HepG2 (cell line): ENCODE data around the gene XCL2. TPM values are rescaled to one million over a fixed set of nuclear protein-coding genes. Genes with fewer than 3 reads are reported as not detected.
A peak's percentile ranks its signal among the peaks of the same experiment; 100 is the strongest.

Experiments
- AGO2 ChIP-seq: fragments of 200-400 bp; formaldehyde crosslinking; optimal IDR thresholded peaks from 2 replicates; pipeline ENCODE3; 2017; ENCODE audit warnings: mild to moderate bottlenecking, low read depth, low read length, moderate library complexity
- CCDC6 ChIP-seq: sonication (generic); formaldehyde crosslinking; IDR thresholded peaks from 2 replicates; pipeline ENCODE4 v1.8.1; 2022; ENCODE audit warnings: mild to moderate bottlenecking, missing genetic modification reagents, moderate library complexity
- FIP1L1 ChIP-seq: fragments of 200-400 bp; formaldehyde crosslinking; IDR thresholded peaks from 2 replicates; pipeline ENCODE4 v1.6.1; 2018; ENCODE audit warnings: low read depth, mild to moderate bottlenecking, low read length, moderate library complexity, borderline replicate concordance; ENCODE audit not compliant: insufficient read depth
- FOXA3 ChIP-seq: IDR thresholded peaks from 2 replicates; pipeline ENCODE4 v1.6.1; 2016; ENCODE audit warnings: missing genetic modification reagents, missing compliant biosample characterization
- HHEX ChIP-seq: IDR thresholded peaks from 2 replicates; pipeline ENCODE4 v1.6.1; 2016; ENCODE audit warnings: control low read depth
- ISL2 ChIP-seq: sonication (generic); formaldehyde crosslinking; IDR thresholded peaks from 2 replicates; pipeline ENCODE4 v1.5.0; 2020; ENCODE audit warnings: missing genetic modification reagents
- LCORL ChIP-seq, 2 experiments: fragments of 450-650 bp in 1 of 2; sonication (generic) in 1 of 2; formaldehyde crosslinking in 1 of 2; IDR thresholded peaks; 2 replicates each; pipeline versions ENCODE4 v1.5.0 to v1.6.1; 2017 to 2020; ENCODE audit warnings: antibody characterized with exemption in 1 of 2, missing genetic modification reagents in 1 of 2
- MTF1 ChIP-seq: sonication (generic); formaldehyde crosslinking; IDR thresholded peaks from 2 replicates; pipeline ENCODE4 v1.5.0; 2020; ENCODE audit warnings: missing genetic modification reagents
- NFE2L1 ChIP-seq: sonication (generic); formaldehyde crosslinking; IDR thresholded peaks from 2 replicates; pipeline ENCODE4 v1.4.0; 2020; ENCODE audit warnings: missing genetic modification reagents, mild to moderate bottlenecking, borderline replicate concordance
- PRMT3 ChIP-seq: sonication (generic); formaldehyde crosslinking; IDR thresholded peaks from 2 replicates; pipeline ENCODE4 v1.8.1; 2022; ENCODE audit warnings: low read depth, mild to moderate bottlenecking, moderate library complexity, missing genetic modification reagents, borderline replicate concordance
- PRPF4 ChIP-seq: fragments of 200-400 bp; formaldehyde crosslinking; IDR thresholded peaks from 2 replicates; pipeline ENCODE4 v1.6.1; 2016; ENCODE audit warnings: low read length, low read depth; ENCODE audit not compliant: poor library complexity, severe bottlenecking
- TCF7 ChIP-seq: sonication (generic); IDR thresholded peaks from 2 replicates; pipeline ENCODE4 v1.6.1; 2016; ENCODE audit warnings: antibody characterized with exemption, low read depth
- THYN1 ChIP-seq: sonication (generic); formaldehyde crosslinking; IDR thresholded peaks from 2 replicates; pipeline ENCODE4 v1.8.1; 2023; ENCODE audit warnings: low read depth, mild to moderate bottlenecking, moderate library complexity, missing genetic modification reagents, borderline replicate concordance
- ZBTB7A ChIP-seq: sonication (generic); formaldehyde crosslinking; IDR thresholded peaks from 2 replicates; pipeline ENCODE4 v1.8.0; 2022; ENCODE audit warnings: mild to moderate bottlenecking, missing genetic modification reagents
- ZC3H13 ChIP-seq: sonication (generic); formaldehyde crosslinking; IDR thresholded peaks from 2 replicates; pipeline ENCODE4 v1.8.1; 2023; ENCODE audit warnings: mild to moderate bottlenecking, missing genetic modification reagents, moderate library complexity
- ZFP1 ChIP-seq: IDR thresholded peaks from 2 replicates; pipeline ENCODE4 v1.6.1; 2016
- ZNF17 ChIP-seq: sonication (generic); formaldehyde crosslinking; IDR thresholded peaks from 2 replicates; pipeline ENCODE4 v1.5.0; 2020; ENCODE audit warnings: mild to moderate bottlenecking, missing genetic modification reagents
- ZNF263 ChIP-seq: sonication (generic); formaldehyde crosslinking; IDR thresholded peaks from 2 replicates; pipeline ENCODE4 v1.4.0; 2020; ENCODE audit warnings: missing genetic modification reagents
- ZNF496 ChIP-seq: sonication (generic); formaldehyde crosslinking; IDR thresholded peaks from 2 replicates; pipeline ENCODE4 v1.8.1; 2023; ENCODE audit warnings: mild to moderate bottlenecking, moderate library complexity, missing genetic modification reagents; ENCODE audit not compliant: insufficient replicate concordance
- ZNF550 ChIP-seq: sonication (generic); formaldehyde crosslinking; IDR thresholded peaks from 2 replicates; pipeline ENCODE4 v1.4.0; 2020; ENCODE audit warnings: mild to moderate bottlenecking, missing genetic modification reagents, borderline replicate concordance
- ZNF569 ChIP-seq: sonication (generic); formaldehyde crosslinking; IDR thresholded peaks from 2 replicates; pipeline ENCODE4 v1.5.0; 2020; ENCODE audit warnings: mild to moderate bottlenecking, missing genetic modification reagents, moderate library complexity, borderline replicate concordance
- ZNF678 ChIP-seq: sonication (generic); formaldehyde crosslinking; IDR thresholded peaks from 2 replicates; pipeline ENCODE4 v1.4.0; 2020; ENCODE audit warnings: mild to moderate bottlenecking, missing genetic modification reagents
- ZNF879 ChIP-seq: sonication (generic); formaldehyde crosslinking; IDR thresholded peaks from 2 replicates; pipeline ENCODE4 v1.8.1; 2023; ENCODE audit warnings: missing genetic modification reagents
- polyA plus RNA-seq, 8 experiments: library from polyadenylated mRNA; depleted of rRNA in 3 of 8; stranded (reverse) in 7 of 8; unstranded in 1 of 8; fragments of >200 nt; fragmentation: Illumina TruSeq in 4 of 8; extraction: Trizol in 4 of 8; gene quantifications; 2 replicates each; pipeline versions ENCODE4 v1.2.1 to v1.2.3, GENCODE V29; 2011 to 2016; ENCODE audit warnings: low read depth in 4 of 8, missing spikeins in 1 of 8, mixed read lengths in 1 of 8; ENCODE audit not compliant: insufficient read depth in 1 of 8
- total RNA-seq, 5 experiments: library from RNA; depleted of rRNA; stranded (reverse); fragments of >200 nt; fragmentation: Illumina TruSeq; extraction: Trizol; gene quantifications; 2 replicates each; pipeline ENCODE4 v1.2.3, GENCODE V29; 2016; ENCODE audit warnings: low read depth in 1 of 5
- TF ChIP-seq, protein P1 (sequence below): sonication (generic); formaldehyde crosslinking; IDR thresholded peaks from 2 replicates; pipeline ENCODE4 v1.5.1; 2020; ENCODE audit warnings: missing genetic modification reagents, mild to moderate bottlenecking, borderline replicate concordance
- TF ChIP-seq, protein P2 (sequence below): sonication (generic); formaldehyde crosslinking; IDR thresholded peaks from 2 replicates; pipeline ENCODE4 v1.5.0; 2020; ENCODE audit warnings: missing genetic modification reagents, mild to moderate bottlenecking, borderline replicate concordance
- TF ChIP-seq, protein P3 (sequence below): sonication (generic); formaldehyde crosslinking; IDR thresholded peaks from 2 replicates; pipeline ENCODE4 v1.5.1; 2020; ENCODE audit warnings: missing genetic modification reagents, mild to moderate bottlenecking, borderline replicate concordance

The XCL2 gene
- total and polyA plus RNA-seq, 2 of the 13 experiments (the other 11 are each of a cell fraction or from before 2014, with no cell fraction given) = 0.50 TPM; not detected in 1

DNA sequence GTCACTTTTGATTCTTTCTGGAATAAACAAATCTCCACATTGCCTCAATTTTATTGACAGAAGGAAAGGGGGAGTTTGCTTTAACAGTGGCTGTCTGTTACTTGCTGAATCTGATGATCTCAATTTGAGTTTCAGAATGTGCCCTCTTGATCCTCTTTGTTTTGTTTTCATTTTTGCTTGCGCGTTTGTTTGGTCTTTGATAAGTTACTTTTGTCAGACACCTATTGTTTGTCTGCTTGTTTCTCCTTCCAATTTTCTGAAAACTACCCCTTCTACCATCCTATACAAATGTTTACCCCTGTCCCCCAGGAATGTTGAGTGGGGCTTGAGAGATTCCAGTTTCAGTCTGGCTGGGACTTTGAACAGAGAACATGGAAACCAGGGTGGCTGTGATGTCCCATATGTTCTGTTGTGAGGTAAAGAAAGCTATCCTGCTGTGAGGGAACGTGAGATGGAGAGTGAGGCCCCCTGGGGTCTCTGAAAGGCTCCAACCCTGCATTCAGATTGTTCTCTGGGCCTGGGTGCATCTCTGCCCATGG is 11.8 kb upstream of the XCL2 start (continued):
- TF ChIP-seq, protein P1, sequence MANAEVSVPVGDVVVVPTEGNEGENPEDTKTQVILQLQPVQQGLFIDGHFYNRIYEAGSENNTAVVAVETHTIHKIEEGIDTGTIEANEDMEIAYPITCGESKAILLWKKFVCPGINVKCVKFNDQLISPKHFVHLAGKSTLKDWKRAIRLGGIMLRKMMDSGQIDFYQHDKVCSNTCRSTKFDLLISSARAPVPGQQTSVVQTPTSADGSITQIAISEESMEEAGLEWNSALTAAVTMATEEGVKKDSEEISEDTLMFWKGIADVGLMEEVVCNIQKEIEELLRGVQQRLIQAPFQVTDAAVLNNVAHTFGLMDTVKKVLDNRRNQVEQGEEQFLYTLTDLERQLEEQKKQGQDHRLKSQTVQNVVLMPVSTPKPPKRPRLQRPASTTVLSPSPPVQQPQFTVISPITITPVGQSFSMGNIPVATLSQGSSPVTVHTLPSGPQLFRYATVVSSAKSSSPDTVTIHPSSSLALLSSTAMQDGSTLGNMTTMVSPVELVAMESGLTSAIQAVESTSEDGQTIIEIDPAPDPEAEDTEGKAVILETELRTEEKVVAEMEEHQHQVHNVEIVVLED (CRISPR knock-in tag) = no peak
- no peak for TF ChIP-seq ZFP1 (CRISPR knock-in tag)
- no peak for TF ChIP-seq ZNF496
- no peak for TF ChIP-seq ZNF569 (CRISPR knock-in tag)
- no peak for TF ChIP-seq NFE2L1 (CRISPR knock-in tag)
- TF ChIP-seq, protein P2, sequence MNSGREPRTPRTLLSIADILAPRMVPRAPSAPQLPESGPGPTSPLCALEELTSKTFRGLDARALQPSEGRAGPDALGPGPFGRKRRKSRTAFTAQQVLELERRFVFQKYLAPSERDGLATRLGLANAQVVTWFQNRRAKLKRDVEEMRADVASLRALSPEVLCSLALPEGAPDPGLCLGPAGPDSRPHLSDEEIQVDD = no peak
- no peak for TF ChIP-seq ZNF263 (CRISPR knock-in tag)
- TF ChIP-seq, protein P3, sequence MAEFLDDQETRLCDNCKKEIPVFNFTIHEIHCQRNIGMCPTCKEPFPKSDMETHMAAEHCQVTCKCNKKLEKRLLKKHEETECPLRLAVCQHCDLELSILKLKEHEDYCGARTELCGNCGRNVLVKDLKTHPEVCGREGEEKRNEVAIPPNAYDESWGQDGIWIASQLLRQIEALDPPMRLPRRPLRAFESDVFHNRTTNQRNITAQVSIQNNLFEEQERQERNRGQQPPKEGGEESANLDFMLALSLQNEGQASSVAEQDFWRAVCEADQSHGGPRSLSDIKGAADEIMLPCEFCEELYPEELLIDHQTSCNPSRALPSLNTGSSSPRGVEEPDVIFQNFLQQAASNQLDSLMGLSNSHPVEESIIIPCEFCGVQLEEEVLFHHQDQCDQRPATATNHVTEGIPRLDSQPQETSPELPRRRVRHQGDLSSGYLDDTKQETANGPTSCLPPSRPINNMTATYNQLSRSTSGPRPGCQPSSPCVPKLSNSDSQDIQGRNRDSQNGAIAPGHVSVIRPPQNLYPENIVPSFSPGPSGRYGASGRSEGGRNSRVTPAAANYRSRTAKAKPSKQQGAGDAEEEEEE (CRISPR knock-in tag) = no peak
- peak; percentile 38 for TF ChIP-seq LCORL (IDR thresholded peaks at IDR 0.05)
- TF ChIP-seq LCORL (CRISPR knock-in tag; IDR thresholded peaks at IDR 0.05) = no peak
- peak; percentile 84 for TF ChIP-seq ISL2 (CRISPR knock-in tag)
- TF ChIP-seq PRPF4 = no peak
- no peak for TF ChIP-seq THYN1 (CRISPR knock-in tag)
- TF ChIP-seq MTF1 (CRISPR knock-in tag) = no peak
- TF ChIP-seq FIP1L1 = no peak
- TF ChIP-seq FOXA3 = peak; percentile 67; the same call in 1 of the 2 replicates
- no peak for TF ChIP-seq ZNF17
- no peak for TF ChIP-seq ZNF678 (CRISPR knock-in tag)
- no peak for TF ChIP-seq ZBTB7A
- TF ChIP-seq AGO2 = no peak
- TF ChIP-seq CCDC6 (CRISPR knock-in tag) = no peak
- TF ChIP-seq ZNF550 = no peak
- TF ChIP-seq TCF7 = peak; percentile 45
- TF ChIP-seq ZC3H13 (CRISPR knock-in tag) = no peak
- TF ChIP-seq HHEX = 0 out of 2 replicates have a peak, but pooled peaks have one; percentile 51
- TF ChIP-seq PRMT3 (CRISPR knock-in tag) = no peak
- no peak for TF ChIP-seq ZNF879 (CRISPR knock-in tag)
